Middle frontal gyrus (tissue), 1 donor: ENCODE data around the gene PIGR.

ENCODE experiments used
- DNase-seq: peaks from one replicate; pipeline ENCODE4 v3.0.0-alpha.2; 2015; ENCODE audit warnings: low spot score; ENCODE audit errors: extremely low spot score

The PIGR gene

GRCh38 chr1:206961668-206962067, 15.4 kb upstream of the PIGR start:
- no peak for DNase-seq

GRCh38 chr1:206960676-206961386, 14.6 kb upstream of the PIGR start:
- no peak for DNase-seq

GRCh38 chr1:206958144-206958543, 11.9 kb upstream of the PIGR start:
- no peak for DNase-seq

- no peak for DNase-seq
Measured at GRCh38 chr1:206957639-206958038, 11.4 kb upstream of the PIGR start.

- DNase-seq = no peak
Measured at GRCh38 chr1:206955476-206956451, 9.5 kb upstream of the PIGR start.

- no peak for DNase-seq
Measured at GRCh38 chr1:206954459-206955342, 8.4 kb upstream of the PIGR start.

- DNase-seq = no peak
Measured at GRCh38 chr1:206953626-206954025, 7.4 kb upstream of the PIGR start.

GRCh38 chr1:206953126-206953525, 6.9 kb upstream of the PIGR start:
- no peak for DNase-seq

- DNase-seq = no peak
Measured at GRCh38 chr1:206952171-206952570, 5.9 kb upstream of the PIGR start.

GRCh38 chr1:206951318-206952100, 5.2 kb upstream of the PIGR start:
- DNase-seq = no peak

GRCh38 chr1:206949641-206950040, 3.4 kb upstream of the PIGR start:
- DNase-seq = no peak

- DNase-seq = no peak
Measured at GRCh38 chr1:206949208-206949607, 2.9 kb upstream of the PIGR start.

GRCh38 chr1:206947255-206947654, 989 bp upstream of the PIGR start:
- no peak for DNase-seq

GRCh38 chr1:206945779-206946178, 487 bp downstream of the PIGR start:
- DNase-seq = no peak

GRCh38 chr1:206944703-206945102, 1.6 kb downstream of the PIGR start:
- DNase-seq = no peak

- DNase-seq = no peak
Measured at GRCh38 chr1:206941766-206942418, 4.4 kb downstream of the PIGR start.

- no peak for DNase-seq
Measured at GRCh38 chr1:206940588-206940936, 5.7 kb downstream of the PIGR start.

GRCh38 chr1:206939841-206940587, 6.3 kb downstream of the PIGR start:
- DNase-seq = no peak

GRCh38 chr1:206939131-206939530, 7.1 kb downstream of the PIGR start:
- DNase-seq = no peak

GRCh38 chr1:206937425-206937824, 8.8 kb downstream of the PIGR start:
- DNase-seq = no peak
